HG03432 (cell line): Measurements from ENCODE around the gene GRK1.
"Not testable (repeated sequence)": the region's sequence is repeated elsewhere in the genome, so short reads cannot be mapped to it uniquely, and the experiment has no call there.

ENCODE experiments used
- ATAC-seq: cut with Tn5 transposase; IDR thresholded peaks from one replicate; pipeline ENCODE4 v1.9.1; 2021; ENCODE audit warnings: mild to moderate bottlenecking, moderate library complexity; ENCODE audit not compliant: unreplicated experiment

The GRK1 gene

GRCh38 chr13:113742000-113742441 is 75.0 kb downstream of the GRK1 start:
- no peak for ATAC-seq

GRCh38 chr13:113742445-113743120 is 75.6 kb downstream of the GRK1 start:
- ATAC-seq: no peak

GRCh38 chr13:113743366-113744195 is 76.6 kb downstream of the GRK1 start:
- ATAC-seq: no peak

- no peak for ATAC-seq
Measured at GRCh38 chr13:113744197-113745000, 77.4 kb downstream of the GRK1 start.

DNA sequence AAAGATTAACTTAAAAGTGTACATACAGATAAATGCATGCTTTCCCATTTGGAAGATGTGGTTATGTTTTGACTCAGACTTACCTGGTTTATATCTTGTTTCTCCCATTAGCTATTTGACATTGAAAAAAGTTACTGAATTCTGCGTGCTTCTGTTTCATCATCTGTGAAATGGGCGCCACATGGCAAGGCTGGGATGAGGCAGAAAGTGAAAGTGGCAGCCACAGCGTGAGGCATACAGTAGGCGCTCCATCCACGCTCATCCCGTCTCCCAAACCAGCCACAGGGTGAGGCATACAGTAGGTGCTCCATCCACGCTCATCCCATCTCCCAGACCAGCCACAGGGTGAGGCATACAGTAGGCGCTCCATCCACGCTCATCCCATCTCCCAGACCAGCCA is 78.0 kb downstream of the GRK1 start:
- no peak for ATAC-seq

DNA sequence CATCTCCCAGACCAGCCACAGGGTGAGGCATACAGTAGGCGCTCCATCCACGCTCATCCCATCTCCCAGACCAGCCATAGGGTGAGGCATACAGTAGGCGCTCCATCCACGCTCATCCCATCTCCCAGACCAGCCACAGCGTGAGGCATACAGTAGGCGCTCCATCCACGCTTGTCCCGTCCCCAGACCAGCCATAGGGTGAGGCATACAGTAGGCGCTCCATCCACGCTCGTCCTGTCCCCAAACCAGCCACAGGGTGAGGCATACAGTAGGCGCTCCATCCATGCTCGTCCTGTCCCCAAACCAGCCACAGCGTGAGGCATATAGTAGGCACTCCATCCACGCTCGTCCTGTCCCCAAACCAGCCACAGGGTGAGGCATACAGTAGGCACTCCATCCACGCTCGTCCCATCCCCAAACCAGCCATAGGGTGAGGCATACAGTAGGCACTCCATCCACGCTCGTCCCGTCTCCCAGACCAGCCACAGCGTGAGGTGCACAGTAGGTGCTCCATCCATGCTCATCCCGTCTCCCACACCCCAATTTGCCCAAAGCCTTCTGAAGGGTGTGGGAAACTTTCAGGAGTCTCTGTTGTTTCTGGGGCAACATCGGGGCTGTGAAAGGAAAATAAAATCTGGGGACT is 78.6 kb downstream of the GRK1 start:
- not testable (repeated sequence) for ATAC-seq

- no peak for ATAC-seq
Measured at GRCh38 chr13:113746143-113746525, 79.1 kb downstream of the GRK1 start.

DNA sequence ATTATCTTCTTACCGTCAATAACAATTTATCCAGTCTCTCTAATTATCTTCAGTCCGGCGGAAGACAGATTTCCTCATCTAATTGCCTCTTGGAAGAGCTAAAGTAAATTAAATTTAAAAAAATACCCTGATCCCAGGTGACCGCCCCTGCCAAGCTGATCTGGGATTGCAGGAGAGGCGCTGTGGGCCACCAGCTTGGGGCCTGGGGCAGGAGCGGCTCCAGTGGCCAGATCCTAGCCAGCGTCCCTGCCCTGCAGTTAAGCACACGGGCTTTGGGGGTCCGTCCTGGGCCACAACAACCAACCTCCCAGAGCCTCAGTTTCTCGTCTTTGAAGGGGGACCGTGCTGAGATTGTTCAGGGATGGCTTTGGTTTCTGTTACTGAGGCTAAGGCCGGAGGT is 79.7 kb downstream of the GRK1 start:
- no peak for ATAC-seq

DNA sequence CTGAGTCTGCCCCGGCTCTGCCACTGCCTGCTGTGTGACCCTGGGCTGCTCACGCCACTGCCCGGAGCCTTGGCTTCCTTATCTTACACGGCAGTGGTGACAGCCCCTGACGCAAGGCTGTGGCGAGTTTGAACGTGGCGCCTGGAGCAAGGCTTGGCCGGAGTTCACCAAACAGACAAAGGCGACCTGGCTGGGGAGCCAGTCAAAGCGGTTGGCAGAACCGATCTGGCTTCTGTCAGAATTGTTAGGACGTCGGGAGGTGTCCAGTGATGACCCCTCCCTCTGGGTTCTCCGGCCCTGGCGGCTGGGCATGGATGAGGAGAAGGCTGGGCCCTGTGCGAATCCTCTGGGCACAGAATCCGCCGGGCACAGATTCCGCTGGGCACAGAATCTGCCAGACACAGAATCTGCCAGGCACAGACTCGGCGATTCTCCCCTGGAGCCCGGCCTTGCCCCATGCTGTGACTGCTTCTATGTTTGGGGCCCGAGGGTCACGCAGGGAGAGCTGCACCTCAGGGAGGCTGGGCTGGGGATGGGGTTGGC is 80.3 kb downstream of the GRK1 start:
- no peak for ATAC-seq

DNA sequence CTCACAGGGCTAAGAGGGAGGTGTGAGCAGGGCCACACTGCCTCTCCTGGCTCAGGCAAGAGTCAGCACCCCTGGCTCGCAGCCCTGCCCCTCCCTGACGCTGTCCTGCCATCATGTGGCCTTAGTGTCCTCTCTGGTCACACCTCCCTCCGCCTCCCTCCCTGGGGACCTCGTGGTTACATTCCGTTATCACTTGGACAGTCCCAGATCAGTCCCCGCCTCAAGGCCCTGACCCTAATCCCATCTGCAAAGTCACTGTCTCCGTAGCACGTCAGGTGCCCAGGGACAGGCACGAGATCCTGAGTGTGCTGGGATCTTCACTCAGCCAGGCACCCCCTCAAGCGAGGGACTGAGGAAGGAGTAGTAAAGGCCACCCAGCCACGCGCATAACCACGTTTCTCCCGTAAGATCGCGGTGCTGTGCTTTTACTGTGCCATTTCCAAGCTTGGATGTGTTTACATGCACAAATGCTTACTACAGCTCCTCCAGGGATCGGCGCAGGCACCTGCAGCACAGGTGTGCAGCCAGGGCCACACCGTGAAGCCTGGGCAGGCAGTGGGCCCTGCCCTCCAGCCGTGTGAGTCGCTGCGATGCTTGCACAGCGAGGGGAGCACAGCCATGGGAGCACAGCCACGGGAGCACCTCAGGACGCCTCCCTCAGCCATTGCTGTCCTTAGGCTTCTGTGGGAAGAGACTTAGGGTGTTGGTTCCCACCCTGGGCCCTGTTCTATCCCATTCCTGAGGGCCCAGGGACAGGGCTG is 81.3 kb downstream of the GRK1 start:
- no peak for ATAC-seq

GRCh38 chr13:113748862-113749451 is 81.9 kb downstream of the GRK1 start:
- ATAC-seq: no peak

DNA sequence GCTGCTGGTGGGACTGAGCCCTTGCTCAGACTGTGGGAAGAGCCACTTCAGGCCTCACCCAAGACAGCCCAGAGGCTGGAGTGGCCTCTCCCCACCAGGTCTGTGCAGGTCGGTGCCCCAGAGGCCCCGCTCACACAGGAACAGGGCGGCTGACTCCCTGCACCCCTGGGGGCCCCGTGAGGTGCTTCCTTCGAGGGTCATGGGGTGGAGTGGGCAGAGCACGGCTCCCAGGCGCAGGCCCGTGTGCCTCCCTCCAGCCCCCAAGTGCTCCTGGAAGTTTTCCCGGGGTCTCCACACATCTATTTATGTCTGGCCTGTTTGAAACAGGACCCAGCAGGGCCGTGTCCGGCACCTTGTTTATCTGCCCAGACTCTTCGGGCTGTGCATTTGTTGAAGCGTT is 82.5 kb downstream of the GRK1 start:
- no peak for ATAC-seq

- no peak for ATAC-seq
Measured at GRCh38 chr13:113749967-113750366, 82.9 kb downstream of the GRK1 start.

DNA sequence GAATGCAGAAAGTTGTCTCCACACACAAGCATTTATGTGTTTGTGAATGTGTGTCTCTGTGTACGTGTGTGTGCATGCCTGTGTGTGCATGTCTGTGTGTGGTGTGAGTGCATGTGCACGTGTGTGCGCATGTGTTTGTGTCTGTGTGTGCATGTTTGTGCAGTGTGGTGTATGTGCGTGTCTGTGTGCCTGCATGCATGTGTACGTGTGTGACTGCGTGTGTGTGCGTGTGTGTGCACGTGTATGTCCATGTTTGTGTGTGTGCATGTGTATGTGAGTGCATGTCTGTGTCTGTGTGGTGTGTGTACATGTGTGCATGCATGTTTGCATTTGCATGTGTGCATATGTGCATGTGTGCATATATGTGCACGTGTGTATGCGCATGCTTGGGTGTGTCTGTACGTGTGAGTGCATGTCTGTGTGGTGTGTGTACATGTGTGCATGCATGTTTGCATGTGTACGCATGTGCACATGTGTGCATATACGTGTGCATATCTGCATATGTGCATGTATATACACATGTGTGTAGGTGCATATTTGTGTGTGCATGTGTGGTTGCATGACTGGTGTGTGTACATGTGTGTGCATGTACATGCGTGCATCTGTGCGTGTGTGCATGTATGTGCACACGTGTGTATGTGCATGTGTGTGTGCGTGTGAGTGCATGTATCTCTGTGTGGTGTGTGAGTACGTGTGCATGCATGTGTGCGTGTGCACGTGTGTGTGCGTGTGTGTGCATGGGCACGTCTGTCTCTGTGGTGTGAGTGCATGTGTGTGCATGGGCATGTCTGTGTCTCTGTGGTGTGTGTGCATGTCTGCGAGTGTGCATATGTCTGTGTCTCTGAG is 83.8 kb downstream of the GRK1 start:
- no peak for ATAC-seq

DNA sequence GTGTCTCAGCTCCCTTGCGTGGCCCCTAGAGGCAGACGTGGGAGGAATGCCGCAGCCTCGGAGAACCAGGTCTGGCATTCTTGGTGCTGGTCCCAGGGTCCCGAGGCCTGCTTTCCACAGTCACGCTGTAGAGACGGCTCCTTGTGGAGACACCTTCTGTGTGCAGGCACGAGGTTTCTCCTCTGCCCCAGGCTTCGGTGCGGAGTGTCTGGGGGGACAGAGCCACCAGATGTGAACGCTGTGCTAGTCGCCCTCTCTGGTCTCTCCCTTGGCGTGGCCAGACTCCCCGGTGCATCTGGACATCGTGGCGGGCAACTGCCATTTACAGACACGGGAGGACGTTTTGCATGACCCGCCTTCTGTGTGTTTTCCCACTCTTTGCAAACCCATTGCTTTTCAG is 84.5 kb downstream of the GRK1 start:
- no peak for ATAC-seq

DNA sequence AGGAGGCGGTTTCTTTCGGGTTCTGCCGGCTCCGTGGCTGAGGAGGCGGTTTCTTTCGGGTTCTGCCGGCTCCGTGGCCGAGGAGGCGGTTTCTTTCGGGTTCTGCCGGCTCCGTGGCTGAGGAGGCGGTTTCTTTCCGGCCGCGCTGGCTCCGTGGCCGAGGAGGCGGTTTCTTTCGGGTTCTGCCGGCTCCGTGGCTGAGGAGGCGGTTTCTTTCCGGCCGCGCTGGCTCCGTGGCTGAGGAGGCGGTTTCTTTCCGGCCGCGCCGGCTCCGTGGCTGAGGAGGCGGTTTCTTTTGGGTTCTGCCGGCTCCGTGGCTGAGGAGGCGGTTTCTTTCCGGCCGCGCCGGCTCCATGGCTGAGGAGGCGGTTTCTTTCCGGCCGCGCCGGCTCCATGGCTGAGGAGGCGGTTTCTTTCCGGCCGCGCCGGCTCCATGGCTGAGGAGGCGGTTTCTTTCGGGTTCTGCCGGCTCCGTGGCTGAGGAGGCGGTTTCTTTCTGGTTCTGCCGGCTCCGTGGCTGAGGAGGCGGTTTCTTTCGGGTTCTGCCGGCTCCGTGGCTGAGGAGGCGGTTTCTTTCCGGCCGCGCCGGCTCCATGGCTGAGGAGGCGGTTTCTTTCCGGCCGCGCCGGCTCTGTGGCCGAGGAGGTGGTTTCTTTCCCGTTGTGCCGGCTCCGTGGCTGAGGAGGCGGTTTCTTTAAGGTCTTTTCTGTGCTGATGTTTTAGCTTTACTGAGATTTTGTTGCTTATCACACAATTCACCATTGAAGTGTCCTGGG is 85.4 kb downstream of the GRK1 start:
- ATAC-seq: not testable (repeated sequence)

- no peak for ATAC-seq
Measured at GRCh38 chr13:113753171-113753570, 86.2 kb downstream of the GRK1 start.

- no peak for ATAC-seq
Measured at GRCh38 chr13:113754242-113754641, 87.2 kb downstream of the GRK1 start.
